ENCODE results near the gene CSH1. TPM values are rescaled to one million over a fixed set of nuclear protein-coding genes. Genes with fewer than 3 reads are reported as not detected.

The CSH1 gene
- total RNA-seq, 2 experiments from 2014 or later = not detected

DNA sequence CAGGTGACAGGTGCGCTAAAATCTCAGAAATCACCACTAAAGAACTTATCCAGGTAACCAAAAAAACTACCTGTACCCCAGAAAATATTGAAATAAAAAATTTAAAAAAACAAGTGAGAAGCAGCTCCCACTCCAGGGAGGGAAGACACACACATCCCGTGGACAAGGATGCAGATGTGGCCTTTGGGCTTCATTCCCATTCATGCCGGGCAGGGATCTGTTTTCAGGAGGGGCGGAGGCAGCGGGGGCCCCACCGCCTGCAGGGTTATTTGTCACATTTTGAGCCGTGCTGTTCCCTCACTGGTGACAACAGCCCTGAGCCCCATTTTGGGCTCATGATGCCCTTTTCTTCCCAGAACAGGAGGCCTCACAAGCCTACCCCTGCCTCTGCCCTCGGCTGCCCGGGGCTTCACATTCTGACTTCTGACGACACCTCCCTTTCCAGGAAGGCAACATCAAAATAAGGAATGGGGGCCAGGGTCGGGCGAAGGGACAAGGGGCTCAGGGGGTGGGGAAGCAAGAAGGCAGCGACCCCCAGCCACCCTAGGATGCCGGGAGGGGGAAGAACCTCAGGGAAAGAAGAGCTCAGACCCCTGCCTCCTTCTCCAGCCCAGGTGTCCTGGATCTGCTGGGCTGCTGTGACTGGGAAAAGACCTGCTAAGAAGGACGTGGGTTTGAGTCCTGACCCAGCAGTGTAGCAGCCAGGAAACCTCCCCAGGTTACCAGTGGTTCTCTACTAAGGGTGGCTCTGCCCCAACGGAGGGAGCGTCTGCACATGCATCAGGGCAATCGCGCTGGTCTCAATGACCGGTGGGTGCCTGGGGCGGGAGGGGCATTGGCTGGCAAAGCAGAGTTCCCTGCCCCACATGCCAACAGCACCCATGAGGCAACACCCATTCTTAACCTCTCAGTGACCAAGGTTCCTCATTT lies 38.1 kb upstream of the CSH1 start:
- DNase-seq (no peak), ATAC-seq (ENCODE audit: poor library complexity) (no peak)
- no peak overlapping the region for H3K4me3 ChIP-seq (ENCODE audit: low read length)
- intact Hi-C loops (cut with DNase I, micrococcal nuclease) = loop anchor here in 1 of 2 experiments (5.0 kb wide), 1 partner anchor 53 kb away; no protein-coding TSS in a partner anchor
- no peak overlapping the region for H3K27ac Mint-ChIP-seq
- no peaks in the 10 kb centered on the region for H3K9me3 Mint-ChIP-seq
- H3K27me3 Mint-ChIP-seq = no peaks in the 10 kb centered on the region
- peaks cover 28% of the 10 kb centered on the region for H3K4me1 Mint-ChIP-seq (ENCODE audit: low read depth)
- H3K4me3 Mint-ChIP-seq = no peak overlapping the region
- peaks cover 7% of the 10 kb centered on the region for H3K36me3 Mint-ChIP-seq (ENCODE audit: low read depth)
- no peaks in the 10 kb centered on the region for H3K27me3 ChIP-seq (ENCODE audit: control insufficient read depth in 1 of 2, insufficient read depth in 2 of 2, low read length in 2 of 2)
- H3K4me1 ChIP-seq (ENCODE audit: insufficient read depth, low read length) = peaks cover 33% of the 10 kb centered on the region
- H3K9me3 ChIP-seq (ENCODE audit: control insufficient read depth in 1 of 2, insufficient read depth in 1 of 2, low read length in 2 of 2) = no peaks in the 10 kb centered on the region
- H3K36me3 ChIP-seq (ENCODE audit: insufficient read depth, low read length) = peaks cover 10% of the 10 kb centered on the region
- ChIA-PET CTCF (interaction anchor here (1.2 to 2.0 kb wide), 3 partner anchors 12 to 91 kb away, joined by 3 to 7 read pairs (median 6); no protein-coding TSS in a partner anchor), POLR2A (interaction anchor here (0.6 to 2.9 kb wide), 3 partner anchors 12 to 214 kb away, joined by 3 to 12 read pairs (median 4); no protein-coding TSS in a partner anchor)
- no peak overlapping the region for H3K27ac ChIP-seq (ENCODE audit: low read depth in 1 of 2, low read length in 2 of 2)
- no peak for TF ChIP-seq CTCF (IDR thresholded peaks at IDR 0.05)

DNA sequence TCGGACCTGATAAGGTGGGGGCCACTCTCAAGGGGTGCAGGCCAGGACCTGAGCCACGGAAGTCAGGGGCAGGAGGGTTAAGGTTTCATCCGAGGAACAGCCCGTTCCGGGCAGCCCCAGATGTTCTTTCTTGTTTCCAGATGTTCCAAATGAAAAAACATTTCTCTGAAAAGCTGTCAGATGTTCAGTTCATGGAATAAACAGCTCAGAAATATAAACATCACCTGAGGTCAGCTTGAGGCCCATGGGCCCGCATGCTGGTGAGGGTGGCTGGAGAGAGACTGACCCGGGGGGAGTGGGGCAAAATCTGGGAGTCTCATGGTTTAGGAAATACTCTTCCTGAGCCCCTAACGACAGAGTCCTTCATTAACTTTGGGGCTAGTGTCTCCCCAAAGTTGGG lies 37.2 kb upstream of the CSH1 start:
- H3K36me3 Mint-ChIP-seq (ENCODE audit: low read depth) = peaks cover 10% of the 10 kb centered on the region
- Histone ChIP-seq H3K4me3 (ENCODE audit: low read length) (no peak overlapping the region), H3K4me1 (ENCODE audit: insufficient read depth, low read length) (peaks cover 33% of the 10 kb centered on the region), H3K9me3 (ENCODE audit: control insufficient read depth in 1 of 2, insufficient read depth in 1 of 2, low read length in 2 of 2) (no peaks in the 10 kb centered on the region), H3K36me3 (ENCODE audit: insufficient read depth, low read length) (peaks cover 19% of the 10 kb centered on the region), H3K27me3 (ENCODE audit: control insufficient read depth in 1 of 2, insufficient read depth in 2 of 2, low read length in 2 of 2) (no peaks in the 10 kb centered on the region), H3K27ac (ENCODE audit: low read depth in 1 of 2, low read length in 2 of 2) (no peak overlapping the region)
- intact Hi-C loops (cut with DNase I, micrococcal nuclease) = loop anchor here in 1 of 2 experiments (5.0 kb wide), 1 partner anchor 54 kb away; no protein-coding TSS in a partner anchor
- peaks cover 26% of the 10 kb centered on the region for H3K4me1 Mint-ChIP-seq (ENCODE audit: low read depth)
- H3K4me3 Mint-ChIP-seq = no peak overlapping the region
- TF ChIP-seq CTCF (IDR thresholded peaks at IDR 0.05) = no peak
- POLR2A ChIA-PET = interaction anchor here (0.6 to 2.9 kb wide), 3 partner anchors 12 to 215 kb away, joined by 3 to 12 read pairs (median 4); no protein-coding TSS in a partner anchor
- H3K27me3 Mint-ChIP-seq = no peaks in the 10 kb centered on the region
- H3K9me3 Mint-ChIP-seq = no peaks in the 10 kb centered on the region
- no peak for DNase-seq
- ATAC-seq (ENCODE audit: poor library complexity) = no peak
- CTCF ChIA-PET = interaction anchor here (1.7 to 2.0 kb wide), 2 partner anchors 13 to 92 kb away, joined by 6 to 7 read pairs; no protein-coding TSS in a partner anchor
- H3K27ac Mint-ChIP-seq = no peak overlapping the region

GRCh38 chr17:63932721-63933120 lies 36.3 kb upstream of the CSH1 start:
- intact Hi-C loops (cut with DNase I, micrococcal nuclease) = loop anchor here in 1 of 2 experiments (5.0 kb wide), 1 partner anchor 55 kb away; no protein-coding TSS in a partner anchor
- Histone ChIP-seq H3K36me3 (ENCODE audit: insufficient read depth, low read length) (peaks cover 25% of the 10 kb centered on the region), H3K4me3 (ENCODE audit: low read length) (peak overlapping the region; percentile 69), H3K27ac (ENCODE audit: low read depth in 1 of 2, low read length in 2 of 2) (peak overlapping the region; percentile 60 to 63), H3K9me3 (ENCODE audit: control insufficient read depth in 1 of 2, insufficient read depth in 1 of 2, low read length in 2 of 2) (no peaks in the 10 kb centered on the region), H3K27me3 (ENCODE audit: control insufficient read depth in 1 of 2, insufficient read depth in 2 of 2, low read length in 2 of 2) (no peaks in the 10 kb centered on the region), H3K4me1 (ENCODE audit: insufficient read depth, low read length) (peaks cover 33% of the 10 kb centered on the region)
- POLR2A ChIA-PET = interaction anchor here (0.8 to 2.9 kb wide), 9 partner anchors 13 to 217 kb away, joined by 3 to 20 read pairs (median 7); partner anchors contain the start of genes ERN1 and ICAM2
- no peaks in the 10 kb centered on the region for H3K27me3 Mint-ChIP-seq
- TF ChIP-seq CTCF (IDR thresholded peaks at IDR 0.05) = no peak
- peak overlapping the region; percentile 92 for H3K4me3 Mint-ChIP-seq
- DNase-seq (no peak), ATAC-seq (ENCODE audit: poor library complexity) (no peak)
- H3K9me3 Mint-ChIP-seq = no peaks in the 10 kb centered on the region
- peaks cover 26% of the 10 kb centered on the region for H3K4me1 Mint-ChIP-seq (ENCODE audit: low read depth)
- peaks cover 10% of the 10 kb centered on the region for H3K36me3 Mint-ChIP-seq (ENCODE audit: low read depth)
- H3K27ac Mint-ChIP-seq = peak overlapping the region; percentile 92
- CTCF ChIA-PET = interaction anchor here (0.7 to 2.0 kb wide), 5 partner anchors 14 to 96 kb away, joined by 4 to 7 read pairs (median 6); no protein-coding TSS in a partner anchor

Measured in CD4-positive, alpha-beta T cell (primary cell).